GM21825 (cell line): ENCODE measurements around the gene PGC.

Source experiments
- ATAC-seq: cut with Tn5 transposase; IDR thresholded peaks from one replicate; pipeline ENCODE4 v1.9.1; 2021; ENCODE audit warnings: mild to moderate bottlenecking, moderate library complexity; ENCODE audit not compliant: unreplicated experiment

PGC gene

DNA sequence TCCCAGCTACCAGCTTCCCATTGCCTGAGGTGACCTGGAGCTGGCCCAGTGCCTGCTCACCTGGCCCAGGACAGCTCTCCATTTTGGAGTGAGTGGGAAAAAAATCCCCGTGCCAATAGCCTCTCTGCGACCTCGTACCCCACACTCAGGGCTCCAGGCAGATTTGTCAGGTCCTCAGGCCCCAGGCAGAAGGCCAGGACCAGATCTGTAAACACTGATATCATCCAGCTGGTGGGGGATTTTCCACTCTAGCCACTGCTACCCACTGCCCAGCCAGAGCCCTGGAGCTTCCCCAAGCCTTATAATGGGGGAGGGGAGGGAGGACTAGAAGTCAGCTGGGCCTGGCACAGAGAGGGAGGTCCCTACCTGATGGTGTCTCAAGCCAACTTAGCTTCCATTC is 1.3 kb upstream of the PGC start:
- no peak for ATAC-seq

DNA sequence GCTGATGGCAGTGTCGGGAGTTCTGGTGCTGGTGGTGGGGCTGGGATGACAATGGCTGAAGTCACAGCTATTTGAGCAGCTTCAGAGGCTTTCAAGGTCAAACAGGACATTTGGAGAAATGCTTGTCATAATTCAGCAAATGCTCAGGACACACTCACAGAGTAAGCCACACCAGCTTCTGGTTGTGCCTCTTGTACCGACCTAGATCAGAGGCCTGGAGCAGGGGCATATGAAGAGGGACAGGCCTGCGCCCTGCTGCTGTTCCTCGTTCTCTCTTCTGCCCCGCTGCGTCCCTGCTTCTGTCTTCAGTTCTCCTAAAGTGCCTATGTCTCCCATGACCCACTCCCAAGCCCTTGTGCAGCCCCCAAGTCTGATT is 893 bp upstream of the PGC start:
- no peak for ATAC-seq

DNA sequence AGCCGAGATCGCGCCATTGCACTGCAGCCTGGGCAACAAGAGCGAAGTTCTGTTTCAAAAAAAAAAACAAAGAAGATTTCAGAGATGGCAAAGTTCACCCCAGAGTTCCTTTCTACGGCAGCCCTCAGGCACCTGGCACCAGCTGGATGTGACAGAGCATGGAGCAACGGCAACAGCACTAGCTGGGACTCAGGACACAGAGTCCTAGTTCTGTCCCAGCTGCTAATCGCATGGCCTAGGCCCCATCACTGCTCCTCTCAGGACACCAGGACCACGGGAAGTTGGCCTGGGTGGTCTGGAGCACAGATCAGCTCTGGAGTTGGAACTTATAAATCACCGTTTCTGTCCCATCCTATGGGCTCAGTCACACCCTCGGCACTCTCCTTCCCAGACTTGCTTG is 1.1 kb downstream of the PGC start:
- no peak for ATAC-seq

DNA sequence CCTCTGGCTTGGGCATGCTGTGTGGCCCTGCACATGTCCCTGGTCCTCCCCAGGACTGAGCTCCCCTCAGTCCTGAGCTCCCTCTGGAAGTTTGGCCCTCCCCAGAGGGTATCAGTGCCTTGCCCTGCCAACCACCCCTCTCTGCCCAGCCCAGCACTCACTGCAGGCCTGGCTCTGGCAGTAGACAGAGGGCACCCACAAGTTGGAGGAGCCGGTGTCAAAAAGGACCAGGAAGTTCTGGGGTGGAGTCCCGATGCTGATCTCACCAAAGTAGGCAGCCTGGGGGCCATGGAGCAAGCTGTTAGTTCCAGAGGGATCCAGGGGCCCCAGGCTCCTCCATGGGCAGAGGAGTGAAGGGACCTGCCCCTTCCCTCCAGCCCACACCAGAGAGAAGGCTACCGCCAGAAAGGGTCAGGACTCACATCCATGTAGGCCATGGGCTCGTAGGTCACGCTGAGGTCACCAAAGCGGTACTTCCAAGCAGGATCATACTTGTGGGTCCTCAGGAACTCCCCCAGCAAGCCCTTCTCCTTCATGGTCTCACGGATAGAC is 2.9 kb downstream of the PGC start:
- ATAC-seq = no peak

DNA sequence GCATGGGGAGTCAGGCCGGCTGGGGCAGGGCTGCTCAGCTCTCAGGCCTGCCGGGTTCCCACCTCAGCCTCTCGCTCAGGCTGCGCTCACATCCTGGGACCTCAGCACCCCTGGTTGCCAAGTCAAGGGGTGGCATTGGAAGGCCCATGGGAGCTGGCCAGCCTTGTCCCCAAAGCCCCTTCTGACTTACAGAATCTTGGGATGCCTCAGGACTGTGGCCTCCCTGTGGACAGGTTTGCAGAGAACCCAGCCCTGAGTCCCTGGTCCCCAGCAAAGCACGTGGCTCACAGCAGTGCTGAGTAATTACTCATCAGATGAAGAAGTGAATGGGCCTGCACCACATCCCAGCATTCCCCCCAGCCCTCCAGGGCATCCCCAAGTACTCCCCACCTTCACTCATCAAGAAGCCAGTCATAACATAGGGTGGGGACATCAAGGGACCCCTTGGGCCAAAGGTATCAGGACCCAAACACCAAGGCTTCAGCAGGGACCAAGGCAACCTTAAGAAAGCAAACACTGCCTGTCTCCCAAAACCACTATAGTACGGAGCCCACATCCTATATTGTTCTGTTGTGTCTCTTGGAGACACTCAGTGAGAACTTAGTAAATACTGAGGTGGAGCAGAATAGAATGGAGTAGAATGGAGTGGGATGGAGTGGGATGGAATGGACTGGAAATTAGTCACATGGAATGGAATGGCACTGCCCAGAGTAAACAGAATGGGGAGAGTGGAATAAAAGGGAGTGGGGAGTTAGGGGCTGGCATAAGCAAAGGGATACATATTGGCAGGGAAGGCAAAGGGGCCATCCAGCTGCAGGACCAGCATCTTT is 3.6 kb downstream of the PGC start:
- no peak for ATAC-seq

DNA sequence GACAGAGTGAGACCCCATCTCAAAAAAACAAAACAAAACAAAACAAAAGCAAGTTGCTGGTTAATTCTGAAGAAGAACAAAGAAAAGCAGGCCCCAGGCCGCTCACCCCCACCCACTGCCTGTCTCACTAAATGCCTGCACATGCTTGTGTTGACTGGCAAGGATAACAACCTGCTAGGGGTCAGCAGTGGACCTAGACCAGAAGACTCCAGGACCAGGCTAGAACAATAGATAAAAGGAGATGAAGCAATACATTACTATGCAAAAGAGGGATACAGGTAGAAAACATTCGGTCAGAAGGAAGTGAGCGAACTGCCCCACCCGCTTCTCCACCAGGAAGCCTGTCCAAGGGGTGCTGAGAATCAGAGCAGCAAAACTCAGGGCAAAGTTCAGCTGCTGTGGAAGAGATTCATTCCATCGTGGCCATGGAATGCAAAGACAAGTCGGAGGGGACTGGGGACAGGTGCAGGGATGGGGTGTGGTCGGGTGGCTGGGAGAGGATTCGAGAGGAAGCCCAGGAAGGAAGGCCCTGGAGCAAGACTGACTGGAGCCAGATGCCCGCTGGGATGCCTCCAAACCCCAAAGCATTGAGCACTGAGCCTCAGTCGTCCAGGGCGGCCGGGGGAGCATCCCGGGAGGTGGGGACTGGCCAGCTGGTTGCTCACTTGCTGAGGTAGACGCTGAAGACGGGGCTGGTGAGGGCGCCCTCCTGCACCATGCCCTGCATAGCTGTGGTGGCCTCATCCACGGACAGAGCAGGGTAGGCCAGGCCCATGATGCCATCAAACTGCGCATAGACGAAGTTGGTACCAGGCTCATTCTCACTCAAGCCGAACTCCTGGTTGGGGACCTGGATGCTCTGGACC is 5.3 kb downstream of the PGC start:
- ATAC-seq = no peak

DNA sequence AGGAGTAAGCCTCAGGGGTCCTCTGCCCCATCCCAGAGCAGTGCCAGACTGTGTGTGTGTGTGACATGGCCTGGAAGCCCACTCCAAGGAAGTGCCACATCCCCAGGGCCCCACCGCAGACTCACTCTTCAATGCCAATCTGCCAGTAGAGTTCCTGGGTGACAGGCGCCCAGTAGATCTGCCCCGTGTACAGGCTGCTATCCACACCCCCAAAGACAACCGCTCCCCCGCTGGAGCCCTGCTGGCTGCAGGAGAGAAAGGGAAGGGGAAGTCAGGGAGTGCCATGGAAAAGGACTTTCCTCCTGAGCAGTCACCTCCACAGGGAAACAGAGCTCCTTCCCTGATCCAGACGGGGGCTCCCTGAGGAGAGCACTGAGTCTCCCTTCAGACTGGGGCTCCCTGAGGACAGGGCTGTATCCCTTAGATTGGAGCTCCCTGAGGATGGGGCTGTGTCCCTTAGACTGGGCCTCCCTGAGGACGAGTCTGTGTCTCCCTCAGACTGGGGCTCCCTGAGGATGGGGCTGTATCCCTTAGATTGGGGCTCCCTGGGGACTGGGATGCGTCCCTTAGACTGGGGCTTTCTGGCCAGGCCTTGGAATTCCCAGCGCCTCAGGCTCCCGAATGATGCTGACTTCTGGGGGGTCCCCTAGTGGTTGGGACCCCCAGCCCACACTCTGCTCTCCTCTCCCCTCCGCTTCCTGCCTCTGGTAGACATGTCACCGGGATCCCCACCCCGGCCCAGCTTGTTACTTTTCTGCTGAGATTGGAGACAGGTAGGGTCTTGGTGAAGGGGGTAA is 6.6 kb downstream of the PGC start:
- no peak for ATAC-seq

DNA sequence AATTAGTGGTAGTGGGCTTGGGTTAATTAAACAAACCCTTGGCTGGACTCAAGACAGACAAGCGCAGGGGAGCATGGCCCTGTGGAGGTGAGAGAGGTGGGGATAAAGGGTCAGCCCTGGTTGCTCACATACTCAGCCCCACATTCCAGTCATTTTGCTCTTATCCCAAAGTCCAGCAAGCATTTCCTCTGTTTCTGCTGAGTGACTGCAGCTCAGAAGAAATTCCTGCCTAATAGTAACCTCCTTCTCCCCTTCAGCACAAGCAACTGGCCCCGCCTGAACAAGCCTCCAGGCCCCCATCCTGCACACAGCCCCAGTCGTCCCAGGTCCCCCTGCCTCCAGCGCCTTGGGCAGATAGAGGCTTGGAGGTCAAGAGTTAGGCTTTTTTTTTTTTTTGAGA is 8.2 kb downstream of the PGC start:
- ATAC-seq = no peak

DNA sequence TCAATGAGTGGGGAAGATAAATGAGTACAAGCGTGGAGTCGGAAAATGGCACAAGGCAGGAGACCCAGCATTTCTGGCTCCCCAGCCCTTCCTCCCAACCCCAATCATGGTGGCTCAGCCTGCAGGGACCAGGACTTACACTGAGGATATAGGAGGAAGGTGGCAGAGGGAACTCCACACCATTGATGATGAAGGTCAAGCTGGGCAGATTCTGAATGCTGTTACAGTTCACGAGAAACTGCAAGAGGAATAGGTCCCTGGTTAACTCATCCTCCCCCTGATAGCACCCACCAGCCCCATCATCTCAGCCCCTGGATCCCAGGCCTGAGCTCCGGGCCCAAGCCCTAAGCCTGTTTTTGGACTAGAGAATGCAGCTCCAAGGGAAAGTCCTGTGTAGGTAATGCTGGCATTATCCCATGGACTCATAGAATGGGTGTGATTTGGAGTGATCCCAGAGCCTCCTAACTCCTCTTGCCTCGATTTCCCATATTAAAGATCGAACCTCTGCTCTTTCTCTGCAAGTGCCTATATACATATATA is 9.5 kb downstream of the PGC start:
- no peak for ATAC-seq

DNA sequence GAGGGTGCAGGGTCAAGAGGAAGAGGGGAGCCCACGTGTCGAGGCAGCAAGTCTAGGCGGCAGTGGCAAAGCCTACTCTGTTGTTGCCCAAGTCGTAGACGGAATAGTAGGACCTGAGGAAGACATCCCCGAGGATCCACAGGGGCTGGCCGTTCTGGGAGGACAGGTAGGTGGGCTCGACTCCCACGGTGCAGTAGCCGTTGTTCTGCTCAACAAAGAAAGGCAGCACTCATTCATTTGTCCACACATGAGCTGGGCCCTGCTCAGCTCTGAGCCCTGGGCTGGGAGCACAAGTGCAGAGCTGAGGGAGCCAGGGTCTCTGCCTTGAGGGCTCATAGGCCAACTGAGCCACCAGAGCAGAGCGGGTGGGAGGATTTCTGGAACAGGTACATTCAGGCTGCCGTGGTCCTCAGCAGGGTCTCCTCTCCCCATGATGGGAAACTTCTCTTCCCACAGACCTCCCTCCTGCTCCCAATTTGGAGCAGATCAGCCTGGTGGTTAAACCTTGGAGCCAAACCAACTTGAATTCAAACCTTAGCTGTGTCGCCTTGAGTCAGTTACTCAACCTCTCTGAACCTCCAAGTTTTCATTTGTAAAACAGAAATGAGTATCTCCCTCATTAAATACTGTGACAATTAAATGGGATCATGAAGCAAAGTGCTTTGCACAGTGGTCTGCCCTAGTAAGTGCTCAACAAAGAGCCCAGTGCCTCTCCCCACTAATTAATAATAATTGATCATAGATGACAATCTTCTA is 10.2 kb downstream of the PGC start:
- no peak for ATAC-seq

DNA sequence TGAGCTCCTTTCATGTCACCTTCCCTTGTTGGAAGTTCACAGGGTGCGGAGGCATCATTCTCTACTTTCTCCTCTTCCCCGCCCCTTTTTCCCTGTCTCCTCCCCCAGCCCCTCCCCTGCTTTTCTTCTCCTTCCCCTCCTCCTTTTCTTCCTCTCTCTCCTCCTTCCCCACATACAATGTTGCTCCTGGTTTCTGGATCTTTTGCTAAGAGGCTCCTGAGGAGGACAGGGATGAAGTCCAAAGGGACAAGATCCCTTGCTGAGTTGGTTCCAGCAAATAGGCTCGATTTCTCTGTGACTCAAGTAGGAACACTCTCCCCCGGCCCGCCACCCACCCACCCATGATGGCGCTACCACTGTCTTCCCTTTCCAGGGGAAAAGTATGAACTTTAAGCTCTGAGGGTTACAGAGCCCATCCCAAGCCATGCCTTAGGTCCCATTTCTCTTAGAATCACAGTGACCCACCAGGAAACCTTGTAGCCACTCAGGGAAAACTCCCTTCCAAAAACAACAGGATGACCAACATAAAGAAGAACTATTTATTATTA is 10.9 kb downstream of the PGC start:
- ATAC-seq = no peak

DNA sequence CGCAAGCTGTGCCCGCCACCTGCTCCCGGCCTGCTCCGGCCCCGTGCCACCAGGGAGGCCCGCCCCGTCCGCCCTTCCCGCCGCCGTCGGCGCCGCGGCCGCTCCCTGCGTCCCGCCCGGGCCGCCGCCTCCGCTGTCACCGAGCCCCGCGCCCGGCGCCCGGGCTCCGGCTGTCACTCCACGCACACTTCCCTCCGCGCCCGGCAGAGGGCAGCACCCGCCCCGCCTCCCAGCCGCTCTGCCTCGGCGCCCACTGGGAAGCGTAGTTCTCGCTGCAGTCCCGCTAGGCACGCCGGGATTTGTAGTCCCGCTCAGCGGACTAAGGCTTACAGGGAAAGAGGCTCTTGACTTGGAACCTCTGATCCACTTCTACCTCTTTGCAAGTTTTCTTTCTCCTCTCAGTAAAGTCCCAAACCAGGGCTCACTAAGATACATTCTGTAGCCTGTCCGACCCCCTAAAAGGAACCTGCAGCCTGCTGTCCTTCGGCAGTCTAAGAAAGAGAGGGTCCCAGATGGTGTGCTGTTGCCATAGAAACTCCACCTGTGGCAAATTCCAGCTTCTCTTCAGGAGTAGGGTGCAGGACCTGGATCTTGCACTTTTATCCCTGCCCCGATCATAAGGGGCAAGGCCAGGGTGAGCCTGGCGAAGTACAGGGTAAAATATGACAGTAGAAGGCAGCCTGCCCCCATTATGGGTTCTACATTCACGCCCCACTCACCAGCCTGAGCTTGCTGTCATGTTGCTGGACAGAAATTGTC is 11.6 kb downstream of the PGC start, which contains the start of gene TFEB:
Gene TFEB, minus strand, starts transcription at position 182 of the 759 bp plus-strand sequence. CDS start 44,395 bp downstream, outside the sequence.
- peak; percentile 46 for ATAC-seq

DNA sequence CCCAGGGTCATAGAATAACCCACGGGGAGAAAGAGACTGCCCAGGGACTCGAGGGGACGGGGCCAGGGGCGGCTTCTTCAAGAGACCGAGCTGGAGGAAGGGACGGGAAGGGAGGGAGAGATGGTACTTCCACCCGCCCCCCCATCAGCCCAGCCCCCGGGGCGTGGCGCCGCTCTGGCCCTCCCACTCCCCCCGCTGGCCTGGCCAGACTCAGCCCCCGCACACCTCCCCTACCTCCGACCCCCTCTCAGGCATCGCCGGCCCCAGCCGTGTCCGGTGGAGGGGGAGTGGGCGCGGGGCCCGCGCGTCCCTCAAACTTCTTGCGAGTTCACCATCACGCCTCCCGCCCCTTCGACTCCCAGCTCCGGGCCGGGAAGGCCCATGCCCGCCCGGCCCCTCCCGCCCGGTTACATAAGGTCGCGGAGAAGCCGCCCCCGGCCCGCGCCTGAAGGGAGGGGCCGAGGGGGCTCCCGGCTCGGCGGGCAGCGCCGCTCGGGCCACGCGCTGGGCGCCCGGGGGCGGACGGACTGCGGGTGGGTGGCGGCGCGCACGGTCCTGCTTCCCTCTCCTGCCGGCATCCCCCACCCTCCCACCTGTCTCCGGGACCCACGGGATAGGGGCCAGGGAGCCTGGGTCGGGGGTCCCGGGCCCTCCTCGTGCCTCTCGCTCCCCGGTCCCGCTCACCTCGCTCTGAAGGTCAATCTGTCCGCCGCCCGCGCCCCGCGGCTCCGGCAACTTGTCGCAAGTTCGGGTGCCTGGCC is 12.4 kb downstream of the PGC start:
- ATAC-seq = peak; percentile 13

DNA sequence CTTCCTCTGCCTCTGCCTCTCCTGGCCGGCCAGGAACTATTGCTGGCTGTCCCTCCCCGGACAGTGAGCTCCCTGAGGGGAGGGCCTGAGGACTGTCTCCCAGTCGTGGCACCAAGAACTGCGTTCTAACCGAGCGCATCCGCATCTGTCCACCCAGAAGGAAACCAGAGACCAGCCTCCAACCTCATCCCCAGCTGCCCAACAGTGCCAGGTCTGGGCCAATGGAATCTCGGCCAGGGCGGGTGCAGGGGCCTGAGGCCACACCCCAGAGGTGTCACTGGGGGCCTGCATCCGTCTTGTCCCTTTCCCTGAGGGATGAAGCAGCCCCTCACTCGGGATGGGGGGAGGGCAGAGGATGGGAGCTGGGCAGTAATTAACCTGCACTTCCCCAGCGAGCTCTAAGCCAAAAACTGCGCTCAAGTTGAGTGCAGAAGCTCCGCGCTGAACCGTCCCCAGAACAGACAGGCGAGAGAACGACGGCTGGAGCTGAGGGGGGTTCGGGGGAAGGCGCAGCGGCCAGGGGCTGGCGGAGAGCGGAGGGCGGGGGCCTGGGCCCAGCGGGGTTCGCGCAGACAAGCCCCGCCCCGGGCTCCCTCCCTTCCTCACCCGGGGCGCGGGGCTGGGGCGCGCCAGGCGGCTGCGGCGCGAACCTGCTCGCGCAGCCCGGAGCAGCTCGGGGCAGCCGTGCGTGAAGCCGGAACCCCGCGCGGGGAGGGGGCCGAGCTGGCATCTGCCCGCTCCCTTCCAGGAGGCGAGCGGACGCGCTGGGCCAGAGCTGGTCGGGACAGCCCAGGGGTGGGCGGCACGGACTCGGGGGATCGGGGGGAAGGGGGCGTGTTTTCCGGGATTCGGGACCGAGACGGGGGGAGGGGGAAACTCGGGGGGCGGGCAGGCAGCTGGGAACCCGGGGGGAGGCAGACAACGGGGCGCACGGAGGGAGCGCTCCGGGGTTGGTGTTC is 13.2 kb downstream of the PGC start:
- peak; percentile 43 for ATAC-seq

DNA sequence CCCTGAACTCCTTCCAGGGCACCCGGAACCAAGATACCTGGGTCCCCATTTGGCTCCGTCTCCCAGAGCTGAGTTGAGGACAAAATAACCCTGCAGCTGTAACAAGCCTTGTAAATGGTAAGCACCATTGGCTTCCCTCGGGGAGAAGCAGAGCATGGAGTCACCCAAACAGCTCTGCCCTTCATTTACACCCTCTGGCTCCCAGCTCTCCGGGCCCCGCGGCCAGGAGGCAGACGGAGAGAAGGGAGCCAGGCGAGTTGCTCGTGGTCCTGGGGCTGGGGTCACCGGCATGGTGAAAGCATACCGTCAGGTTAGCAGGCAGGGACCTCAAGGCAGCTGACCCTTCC is 13.9 kb downstream of the PGC start:
- ATAC-seq = no peak

DNA sequence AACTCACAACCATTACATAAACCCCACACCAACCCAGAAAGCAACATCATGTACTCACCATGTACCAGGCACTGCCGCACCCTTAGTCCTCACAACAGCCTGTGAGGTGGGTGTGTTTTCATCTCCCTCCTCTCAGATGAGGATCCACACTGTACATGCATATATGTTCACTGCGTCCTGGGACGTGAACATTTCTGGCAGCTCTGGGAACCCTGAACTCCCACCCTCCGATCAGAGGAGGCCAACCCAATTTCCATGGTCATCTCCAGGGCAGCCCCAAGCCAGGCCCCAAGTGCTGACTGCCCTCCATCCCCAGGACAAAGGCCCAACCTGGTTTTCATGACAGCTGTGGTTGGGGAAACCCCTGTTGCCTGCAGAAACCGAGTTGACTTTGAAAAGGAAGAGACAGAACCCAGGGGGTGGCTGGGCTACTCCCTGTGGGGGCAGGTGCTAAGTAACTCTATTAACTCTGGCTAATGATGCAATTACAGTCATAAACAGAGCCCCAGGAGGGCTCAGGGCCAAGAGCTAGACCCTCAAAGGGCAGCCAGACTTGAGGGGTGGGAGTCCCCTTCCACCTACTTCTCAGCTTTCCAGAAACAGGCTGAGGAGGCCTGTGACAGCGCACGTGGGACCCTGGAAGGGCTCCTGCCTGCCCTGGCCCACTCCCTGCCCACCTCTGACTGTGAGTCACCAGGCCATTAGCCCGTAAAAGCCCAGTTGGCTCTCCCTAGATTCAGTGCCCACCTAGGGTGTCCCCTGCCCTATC is 14.4 kb downstream of the PGC start:
- peak; percentile 25 for ATAC-seq
